Progenitor cell of endocrine pancreas (in vitro differentiated cells): ENCODE results near the gene DROSHA. TPM values are rescaled to one million over a fixed set of nuclear protein-coding genes. Genes with fewer than 3 reads are reported as not detected.

Source experiments
- DNase-seq: peaks from one replicate; pipeline ENCODE4 v3.0.0; 2021; ENCODE audit warnings: low spot score; ENCODE audit not compliant: unreplicated experiment
- H3K27ac Mint-ChIP-seq: 2 replicates; pipeline ENCODE4 v1.8.0; 2021; ENCODE audit warnings: mild to moderate bottlenecking, moderate library complexity, mixed read lengths
- H3K27me3 Mint-ChIP-seq: 2 replicates; pipeline ENCODE4 v1.8.0; 2021; ENCODE audit warnings: mixed read lengths
- H3K36me3 Mint-ChIP-seq: 2 replicates; pipeline ENCODE4 v1.8.0; 2022; ENCODE audit warnings: mixed read lengths; ENCODE audit not compliant: insufficient read depth
- H3K4me1 Mint-ChIP-seq: 2 replicates; pipeline ENCODE4 v1.8.0; 2021; ENCODE audit warnings: low read depth, mixed read lengths
- H3K4me3 Mint-ChIP-seq: 2 replicates; pipeline ENCODE4 v1.8.0; 2021; ENCODE audit warnings: low read depth, mild to moderate bottlenecking, moderate library complexity, mixed read lengths
- H3K9me3 Mint-ChIP-seq: 2 replicates; pipeline ENCODE4 v1.8.0; 2021; ENCODE audit warnings: low read depth, mixed read lengths
- total RNA-seq: library from RNA; stranded (reverse); gene quantifications from 2 replicates; pipeline ENCODE4 v1.2.1, GENCODE V29; 2021
- TF ChIP-seq, protein P1 (sequence below): fragments of 200-600 bp; sonication (generic); IDR thresholded peaks from one replicate; pipeline ENCODE4 v1.5.0; 2021; ENCODE audit warnings: antibody characterized with exemption, mild to moderate bottlenecking; ENCODE audit not compliant: unreplicated experiment

The DROSHA gene
- total RNA-seq, 1 donor from 2014 or later: 100 TPM

DNA sequence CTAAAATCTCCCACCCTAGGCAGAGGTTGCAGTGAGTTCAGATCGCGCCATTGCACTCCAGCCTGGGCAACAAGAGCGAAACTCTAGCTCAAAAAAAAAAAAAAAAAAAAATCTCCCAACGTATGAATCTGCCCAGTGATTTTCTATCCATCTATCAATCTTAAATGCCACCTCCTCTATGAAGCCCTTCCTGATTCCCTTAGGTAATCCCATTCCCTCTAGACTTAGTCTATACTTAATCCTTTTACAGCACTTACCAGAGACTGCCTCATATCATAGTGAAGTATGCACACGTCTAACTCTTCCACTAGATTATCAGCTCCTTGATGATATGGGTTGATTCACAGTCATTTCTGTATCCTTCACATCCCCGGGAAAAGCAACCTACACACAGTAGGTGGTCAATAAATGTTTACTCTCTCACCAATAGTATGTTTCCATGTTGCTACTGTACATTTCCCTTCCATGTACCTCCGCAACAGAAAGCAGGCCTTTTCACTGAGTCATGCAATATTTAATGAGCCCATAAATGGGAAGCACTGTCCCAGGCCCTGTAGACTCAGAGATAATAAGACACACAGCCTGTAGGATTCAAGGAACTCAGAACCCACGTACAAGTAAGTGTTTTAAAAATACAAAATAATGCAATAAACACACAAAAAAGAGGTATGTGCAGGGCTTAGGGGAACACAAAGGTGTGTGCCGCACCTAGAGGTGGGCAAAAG is 1.2 kb downstream of the DROSHA start:
- Mint-ChIP-seq H3K36me3 (peaks cover 36% of the 10 kb centered on the region), H3K27me3 (no peaks in the 10 kb centered on the region), H3K9me3 (no peaks in the 10 kb centered on the region), H3K4me1 (peaks cover 30% of the 10 kb centered on the region), H3K4me3 (peak overlapping the region; percentile 95), H3K27ac (peak overlapping the region; percentile 83)
- TF ChIP-seq, protein P1, sequence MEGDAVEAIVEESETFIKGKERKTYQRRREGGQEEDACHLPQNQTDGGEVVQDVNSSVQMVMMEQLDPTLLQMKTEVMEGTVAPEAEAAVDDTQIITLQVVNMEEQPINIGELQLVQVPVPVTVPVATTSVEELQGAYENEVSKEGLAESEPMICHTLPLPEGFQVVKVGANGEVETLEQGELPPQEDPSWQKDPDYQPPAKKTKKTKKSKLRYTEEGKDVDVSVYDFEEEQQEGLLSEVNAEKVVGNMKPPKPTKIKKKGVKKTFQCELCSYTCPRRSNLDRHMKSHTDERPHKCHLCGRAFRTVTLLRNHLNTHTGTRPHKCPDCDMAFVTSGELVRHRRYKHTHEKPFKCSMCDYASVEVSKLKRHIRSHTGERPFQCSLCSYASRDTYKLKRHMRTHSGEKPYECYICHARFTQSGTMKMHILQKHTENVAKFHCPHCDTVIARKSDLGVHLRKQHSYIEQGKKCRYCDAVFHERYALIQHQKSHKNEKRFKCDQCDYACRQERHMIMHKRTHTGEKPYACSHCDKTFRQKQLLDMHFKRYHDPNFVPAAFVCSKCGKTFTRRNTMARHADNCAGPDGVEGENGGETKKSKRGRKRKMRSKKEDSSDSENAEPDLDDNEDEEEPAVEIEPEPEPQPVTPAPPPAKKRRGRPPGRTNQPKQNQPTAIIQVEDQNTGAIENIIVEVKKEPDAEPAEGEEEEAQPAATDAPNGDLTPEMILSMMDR: no peak
- no peak for DNase-seq

DNA sequence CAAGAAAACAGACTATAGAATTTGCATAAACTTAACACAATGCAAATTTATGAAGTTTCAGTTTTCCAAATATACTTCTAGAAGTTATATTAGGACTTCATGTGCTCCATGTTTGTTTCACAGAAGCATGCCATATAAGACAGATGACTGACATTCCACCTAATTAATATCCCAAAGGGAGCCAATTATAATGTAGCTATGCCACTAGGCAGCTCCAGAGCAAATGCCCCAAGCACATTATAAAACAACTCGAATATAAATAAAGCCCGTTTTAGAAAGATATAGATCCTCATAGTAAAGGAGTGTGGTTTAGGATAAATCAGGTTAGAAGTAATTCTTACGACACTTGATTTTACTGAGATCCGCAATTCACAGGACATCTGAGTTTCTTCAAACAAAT is 8.9 kb downstream of the DROSHA start:
- Mint-ChIP-seq H3K4me3 (no peak overlapping the region), H3K27me3 (no peaks in the 10 kb centered on the region), H3K36me3 (peaks cover 34% of the 10 kb centered on the region), H3K9me3 (no peaks in the 10 kb centered on the region), H3K27ac (no peak overlapping the region), H3K4me1 (no peaks in the 10 kb centered on the region)
- no peak for DNase-seq
- TF ChIP-seq, protein P1: no peak

DNA sequence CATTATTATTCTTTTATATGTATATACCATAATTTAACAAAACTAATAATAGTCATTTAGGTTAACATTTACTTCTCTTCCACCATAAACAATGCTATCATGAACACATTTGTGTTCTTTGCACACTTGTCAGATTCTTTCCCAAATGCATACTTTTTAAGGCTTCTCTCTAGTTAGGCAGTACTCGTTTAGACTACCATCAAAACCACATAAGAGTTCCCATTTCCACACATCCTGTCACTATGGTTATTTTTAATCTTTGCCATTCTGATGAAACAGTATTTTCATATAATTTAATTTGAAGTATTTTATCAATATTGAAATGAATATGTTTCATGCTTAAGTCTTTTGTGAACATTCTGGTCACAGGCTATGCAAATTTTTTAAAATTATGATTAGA is 15.1 kb downstream of the DROSHA start:
- no peak for DNase-seq
- TF ChIP-seq, protein P1: no peak
- H3K4me1 Mint-ChIP-seq: no peaks in the 10 kb centered on the region
- H3K4me3 Mint-ChIP-seq: no peak overlapping the region
- peaks cover 16% of the 10 kb centered on the region for H3K36me3 Mint-ChIP-seq
- no peak overlapping the region for H3K27ac Mint-ChIP-seq
- H3K9me3 Mint-ChIP-seq: no peaks in the 10 kb centered on the region
- no peaks in the 10 kb centered on the region for H3K27me3 Mint-ChIP-seq

DNA sequence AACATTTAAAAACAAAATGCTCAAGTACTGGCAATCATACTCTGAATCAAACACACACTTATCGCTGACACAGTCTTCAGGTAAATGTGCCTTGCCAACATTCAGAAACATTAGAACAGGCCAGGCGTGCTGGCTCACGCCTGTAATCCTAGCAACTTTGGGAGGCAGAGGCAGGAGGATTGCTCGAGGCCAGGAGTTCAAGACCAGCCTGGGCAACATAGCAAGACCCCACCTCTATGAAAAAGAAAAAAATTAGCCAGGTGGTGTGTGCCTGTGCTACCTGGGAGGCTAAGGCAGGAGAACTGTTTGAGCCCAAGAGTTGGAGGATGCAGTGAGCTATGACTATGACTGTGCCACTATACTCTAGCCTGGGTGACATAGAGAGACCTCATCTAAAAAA is 20.6 kb downstream of the DROSHA start:
- Mint-ChIP-seq H3K36me3 (peaks cover 42% of the 10 kb centered on the region), H3K4me3 (no peak overlapping the region), H3K27ac (no peak overlapping the region), H3K4me1 (no peaks in the 10 kb centered on the region), H3K9me3 (no peaks in the 10 kb centered on the region), H3K27me3 (no peaks in the 10 kb centered on the region)
- TF ChIP-seq, protein P1: no peak
- DNase-seq: no peak

DNA sequence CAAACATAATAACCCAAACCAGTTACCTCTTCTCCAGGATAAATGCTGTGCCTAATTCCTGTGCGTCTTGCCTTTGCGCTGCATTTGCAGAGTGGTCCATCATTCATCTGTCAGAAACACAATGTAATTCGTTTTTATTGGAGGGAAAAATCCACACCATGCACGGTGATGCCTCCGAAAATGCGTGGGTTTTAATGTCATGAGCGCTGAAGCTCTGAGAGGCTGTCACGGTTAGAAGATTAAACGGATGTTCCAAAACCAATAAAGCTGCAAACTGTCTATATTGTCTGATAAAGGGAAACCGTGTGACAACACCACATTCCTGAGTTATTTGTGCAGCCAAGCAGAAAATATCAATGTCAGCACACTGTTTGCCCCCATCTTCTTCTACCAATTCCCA is 27.4 kb downstream of the DROSHA start:
- H3K27me3 Mint-ChIP-seq: no peaks in the 10 kb centered on the region
- H3K36me3 Mint-ChIP-seq: peaks cover 24% of the 10 kb centered on the region
- DNase-seq: no peak
- H3K27ac Mint-ChIP-seq: no peak overlapping the region
- TF ChIP-seq, protein P1: no peak
- no peaks in the 10 kb centered on the region for H3K9me3 Mint-ChIP-seq
- H3K4me1 Mint-ChIP-seq: no peaks in the 10 kb centered on the region
- H3K4me3 Mint-ChIP-seq: no peak overlapping the region
